Measurements from ENCODE around the gene TMEM198. TPM values are rescaled to one million over a fixed set of nuclear protein-coding genes. Genes with fewer than 3 reads are reported as not detected.

TMEM198 gene
- total and polyA plus RNA-seq, 2 experiments from 2014 or later: 5.6 to 13.7 TPM

DNA sequence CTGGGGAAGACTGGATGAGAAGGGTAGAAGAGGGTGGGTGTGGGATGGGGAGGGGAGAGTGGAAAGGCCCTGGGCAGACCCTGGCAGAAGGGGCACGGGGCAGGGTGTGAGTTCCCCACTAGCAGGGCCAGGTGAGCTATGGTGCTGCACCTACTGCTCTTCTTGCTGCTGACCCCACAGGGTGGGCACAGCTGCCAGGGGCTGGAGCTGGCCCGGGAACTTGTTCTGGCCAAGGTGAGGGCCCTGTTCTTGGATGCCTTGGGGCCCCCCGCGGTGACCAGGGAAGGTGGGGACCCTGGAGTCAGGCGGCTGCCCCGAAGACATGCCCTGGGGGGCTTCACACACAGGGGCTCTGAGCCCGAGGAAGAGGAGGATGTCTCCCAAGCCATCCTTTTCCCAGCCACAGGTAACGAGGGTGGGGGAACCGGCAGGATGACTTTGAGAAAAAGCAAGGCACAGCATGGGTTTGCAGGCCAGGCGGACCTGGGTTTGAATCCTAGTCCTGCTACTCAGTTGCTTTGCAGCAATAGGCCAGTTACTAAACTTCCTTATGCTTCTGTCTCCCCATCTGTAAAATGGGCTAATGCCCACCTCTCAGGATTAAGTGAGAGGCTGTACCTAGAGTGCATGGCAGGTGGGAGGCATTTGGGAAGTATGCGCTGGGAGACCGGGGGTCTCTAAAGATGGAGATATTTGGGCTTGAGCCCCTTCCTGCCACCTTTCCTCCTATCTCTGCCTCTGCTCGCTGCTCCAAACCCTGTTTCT is 28.6 kb downstream of the TMEM198 start, which contains the start of gene INHA:
INHA (plus strand) TSS at position 74 of the 765 bp plus-strand sequence; CDS start at position 139, 65 bp downstream.
- H3K4me3 Mint-ChIP-seq: peak within 1 kb of the TSS; percentile 64
- 0 out of 2 replicates have a peak, but pooled peaks cover 4% of the 10 kb centered on the region for H3K9me2 ChIP-seq (ENCODE audit: insufficient read depth)
- peak within 1 kb of the TSS; percentile 89 for H3K4me2 ChIP-seq
- H3K9me3 Mint-ChIP-seq: peaks cover 2% of the 10 kb centered on the region; the same call in 1 of the 3 replicates
- H3K4me1 ChIP-seq (ENCODE audit: insufficient read depth): peaks cover 49% of the 10 kb centered on the region
- peak within 1 kb of the TSS; percentile 91 for H3K27ac ChIP-seq (ENCODE audit: low read depth)
- peaks cover 10% of the 10 kb centered on the region; the same call in 1 of the 2 replicates for H3K79me2 ChIP-seq (replicated peaks; ENCODE audit: insufficient read depth)
- peak within 1 kb of the TSS; percentile 71 for H3K4me3 ChIP-seq
- H3K36me3 ChIP-seq (ENCODE audit: insufficient read depth): no peaks in the 10 kb centered on the region
- DNase-seq (ENCODE audit: low spot score) (no peak), ATAC-seq (no peak)
- peaks cover 50% of the 10 kb centered on the region for H3K4me1 Mint-ChIP-seq
- peaks cover 29% of the 10 kb centered on the region for H3K27me3 Mint-ChIP-seq (ENCODE audit: insufficient read depth, low read depth, poor library complexity)
- TF ChIP-seq CREB1 (CRISPR knock-in tag; IDR thresholded peaks at IDR 0.05; ENCODE audit: low read depth) (no peak), JUNB (IDR thresholded peaks at IDR 0.05; ENCODE audit: unreplicated experiment) (no peak), EZH2 (IDR thresholded peaks at IDR 0.05; ENCODE audit: low read depth, unreplicated experiment) (no peak), ZNF462 (CRISPR knock-in tag; IDR thresholded peaks at IDR 0.05) (no peak), STAT1 (IDR thresholded peaks at IDR 0.05; ENCODE audit: unreplicated experiment) (no peak), POLR2AphosphoS5 (IDR thresholded peaks at IDR 0.05; ENCODE audit: low read depth) (no peak), ZNF114 (CRISPR knock-in tag; IDR thresholded peaks at IDR 0.05) (no peak), NANOG (IDR thresholded peaks at IDR 0.05; ENCODE audit: borderline replicate concordance) (no peak)
- TF ChIP-seq, protein P1, sequence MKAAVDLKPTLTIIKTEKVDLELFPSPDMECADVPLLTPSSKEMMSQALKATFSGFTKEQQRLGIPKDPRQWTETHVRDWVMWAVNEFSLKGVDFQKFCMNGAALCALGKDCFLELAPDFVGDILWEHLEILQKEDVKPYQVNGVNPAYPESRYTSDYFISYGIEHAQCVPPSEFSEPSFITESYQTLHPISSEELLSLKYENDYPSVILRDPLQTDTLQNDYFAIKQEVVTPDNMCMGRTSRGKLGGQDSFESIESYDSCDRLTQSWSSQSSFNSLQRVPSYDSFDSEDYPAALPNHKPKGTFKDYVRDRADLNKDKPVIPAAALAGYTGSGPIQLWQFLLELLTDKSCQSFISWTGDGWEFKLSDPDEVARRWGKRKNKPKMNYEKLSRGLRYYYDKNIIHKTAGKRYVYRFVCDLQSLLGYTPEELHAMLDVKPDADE (IDR thresholded peaks at IDR 0.05): no peak
- peak within 1 kb of the TSS; percentile 90 for H3K27ac Mint-ChIP-seq
- H3K36me3 Mint-ChIP-seq (ENCODE audit: low read depth): peaks cover 27% of the 10 kb centered on the region
- peaks cover 19% of the 10 kb centered on the region for H3F3A ChIP-seq (replicated peaks; ENCODE audit: low read depth)
- H3K27me3 ChIP-seq (ENCODE audit: insufficient read depth): peaks cover 13% of the 10 kb centered on the region
- no peaks in the 10 kb centered on the region for H4K20me1 ChIP-seq (replicated peaks; ENCODE audit: insufficient read depth)
- peak within 1 kb of the TSS; percentile 14; the same call in 1 of the 2 replicates for H2AFZ ChIP-seq

Measured in GM23338 (cell line).